NB4 (cell line): ENCODE data around the gene PBRM1.

ENCODE experiments used
- DNase-seq: peaks from one replicate; pipeline ENCODE4 v3.0.0; 2010; ENCODE audit warnings: low read depth
- H3K4me3 ChIP-seq: one replicate; pipeline ENCODE4 v1.5.1; 2011; ENCODE audit warnings: mild to moderate bottlenecking, low read depth, low read length, moderate library complexity
- CTCF ChIP-seq: IDR thresholded peaks from one replicate; pipeline ENCODE4 v1.5.1; 2012; ENCODE audit warnings: low read depth, low read length
- MAX ChIP-seq: IDR thresholded peaks from 2 replicates; pipeline ENCODE4 v1.6.1; 2011; ENCODE audit warnings: low read depth, low read length
- MYC ChIP-seq: IDR thresholded peaks from 2 replicates; pipeline ENCODE4 v1.6.1; 2011; ENCODE audit warnings: low read depth, low read length
- POLR2A ChIP-seq: IDR thresholded peaks from 2 replicates; pipeline ENCODE4 v1.6.1; 2011; ENCODE audit warnings: mild to moderate bottlenecking; ENCODE audit not compliant: insufficient read length; ENCODE audit errors: extremely low read depth

Gene PBRM1

GRCh38 chr3:52723935-52724334 is 38.2 kb upstream of the PBRM1 start:
- DNase-seq, result no peak
- no peak overlapping the region for H3K4me3 ChIP-seq
- no peak for TF ChIP-seq MYC
- TF ChIP-seq CTCF, result no peak
- TF ChIP-seq POLR2A, result no peak
- TF ChIP-seq MAX, result no peak

- TF ChIP-seq MYC (no peak), MAX (no peak), POLR2A (no peak), CTCF (no peak)
- peak; percentile 62 for DNase-seq
- no peak overlapping the region for H3K4me3 ChIP-seq
These were observed 36.8 kb upstream of the PBRM1 start for GRCh38 chr3:52722491-52722890.

GRCh38 chr3:52721730-52722008 is 36.0 kb upstream of the PBRM1 start:
- TF ChIP-seq CTCF (no peak), MYC (no peak), MAX (no peak), POLR2A (no peak)
- H3K4me3 ChIP-seq, result peak overlapping the region; percentile 27
- no peak for DNase-seq

- H3K4me3 ChIP-seq, result no peak overlapping the region
- TF ChIP-seq MYC (peak; percentile 63; the same call in 1 of the 2 replicates), POLR2A (no peak), MAX (peak; percentile 83), CTCF (no peak)
These were observed 35.5 kb upstream of the PBRM1 start for GRCh38 chr3:52721002-52721729.

GRCh38 chr3:52719618-52720017 is 33.9 kb upstream of the PBRM1 start:
- no peak for DNase-seq
- H3K4me3 ChIP-seq, result no peak overlapping the region
- TF ChIP-seq CTCF (no peak), MAX (no peak), POLR2A (no peak)

More at GRCh38 chr3:52721002-52721729, 35.5 kb upstream of the PBRM1 start:
- DNase-seq, result peak; percentile 97
